ENCODE measurements around the gene FAM117B. TPM values are rescaled to one million over a fixed set of nuclear protein-coding genes. Genes with fewer than 3 reads are reported as not detected.

Gene FAM117B
- total and polyA plus RNA-seq, 2 of the 8 experiments (the other 6 are each of a cell fraction or from before 2014, with no cell fraction given): 3.9 to 22.6 TPM

- Histone ChIP-seq H3K9me3 (ENCODE audit: insufficient read depth in 2 of 2, low read depth in 1 of 2, low read length in 1 of 2) (no peaks in the 10 kb centered on the region), H4K91ac (replicated peaks; ENCODE audit: insufficient read length, low read length) (no peak overlapping the region), H3K36me3 (ENCODE audit: control insufficient read depth in 2 of 4, insufficient read depth in 4 of 4, low read length in 3 of 4) (no peaks in the 10 kb centered on the region; a peak in 2 of 8 replicates), H3K27me3 (replicated peaks in 1 of 4; ENCODE audit: control insufficient read depth in 3 of 4, extremely low read depth in 1 of 4, insufficient read depth in 3 of 4, low read length in 3 of 4) (no peaks in the 10 kb centered on the region; a peak in 1 of 7 replicates), H3K23me2 (ENCODE audit: low read depth, low read length) (no peaks in the 10 kb centered on the region), H3K56ac (replicated peaks; ENCODE audit: insufficient read length, low read depth, low read length) (no peak overlapping the region), H3K79me2 (ENCODE audit: control insufficient read depth in 1 of 2, insufficient read depth in 2 of 2, low read length in 2 of 2) (peaks cover 2 to 89% of the 10 kb centered on the region in 2 experiments; a peak in 3 of 4 replicates), H2BK120ac (replicated peaks; ENCODE audit: low read depth, low read length) (no peak overlapping the region), H4K8ac (ENCODE audit: extremely low read depth, insufficient read depth, low read length) (no peak overlapping the region), H3K4me2 (ENCODE audit: insufficient read depth in 1 of 2, low read depth in 2 of 2, low read length in 2 of 2) (no peak overlapping the region), H3K27ac (ENCODE audit: low read depth, low read length) (no peak overlapping the region), H4K5ac (ENCODE audit: insufficient read length, low read depth, low read length) (no peak overlapping the region), H3K4me3 (ENCODE audit: extremely low read depth in 1 of 4, insufficient read depth in 2 of 4, low read depth in 3 of 4, low read length in 4 of 4) (no peak overlapping the region), H3K23ac (ENCODE audit: insufficient read length) (no peak overlapping the region), H3K14ac (ENCODE audit: insufficient read length) (no peak overlapping the region), H3K9ac (replicated peaks in 1 of 4; ENCODE audit: extremely low read depth in 1 of 4, low read depth in 3 of 4, low read length in 3 of 4) (no peak overlapping the region), H2BK12ac (ENCODE audit: low read depth, low read length) (no peak overlapping the region), H4K20me1 (replicated peaks in 1 of 2; ENCODE audit: control insufficient read depth in 1 of 2, insufficient read depth in 2 of 2, low read length in 2 of 2) (peaks cover 7 to 12% of the 10 kb centered on the region in 2 experiments), H3K79me1 (ENCODE audit: low read depth, low read length) (peaks cover 5% of the 10 kb centered on the region; the same call in 1 of the 2 replicates), H2BK20ac (ENCODE audit: low read length) (no peak overlapping the region), H3K4me1 (replicated peaks in 1 of 4; ENCODE audit: control insufficient read depth in 3 of 4, insufficient read depth in 4 of 4, low read length in 3 of 4) (peaks cover 0 to 4% (median 0%) of the 10 kb centered on the region in 4 experiments; a peak in 2 of 7 replicates), H2BK15ac (ENCODE audit: low read length) (no peak overlapping the region), H2BK5ac (ENCODE audit: low read depth, low read length) (no peak overlapping the region), H3K18ac (ENCODE audit: extremely low read depth, low read length) (no peak overlapping the region), H3K4ac (replicated peaks; ENCODE audit: insufficient read length, low read depth, low read length) (no peak overlapping the region), H2AK5ac (ENCODE audit: low read depth, low read length) (no peak overlapping the region), H2AFZ (ENCODE audit: low read length) (no peak overlapping the region)
- peak; percentile 48 for FAIRE-seq
- ChIA-PET CTCF (ENCODE audit: partially characterized antibody) (no interaction called here), POLR2A (ENCODE audit: partially characterized antibody) (no interaction called here)
- WGBS, 2 experiments (ENCODE audit: extremely low coverage in 1 of 2, insufficient coverage in 1 of 2, insufficient read length in 1 of 2, insufficient replicate concordance in 2 of 2, low coverage in 1 of 2, low lambda C conversion rate in 2 of 2, missing lambda C conversion rate in 1 of 2): 93 to 100% methylated on average over 1 to 2 of the region's 2 CpGs
- DNase-seq (ENCODE audit: low read depth in 1 of 2, low spot score in 2 of 2): no peak
- no peak for TF ChIP-seq JUND (IDR thresholded peaks at IDR 0.05; ENCODE audit: low read length)
- TF ChIP-seq TEAD4 (IDR thresholded peaks at IDR 0.05; ENCODE audit: low read depth, low read length): no peak
These were observed 7.8 kb downstream of the FAM117B start for GRCh38 chr2:202642567-202642966.

Data from H1 (cell line).